ENCODE results near the gene SYNDIG1. TPM values are rescaled to one million over a fixed set of nuclear protein-coding genes. Genes with fewer than 3 reads are reported as not detected.

SYNDIG1 gene
- total RNA-seq, 1 experiment from 2014 or later, result not detected

GRCh38 chr20:24481173-24481572, 11.7 kb downstream of the SYNDIG1 start:
- Histone ChIP-seq H3K36me3 (ENCODE audit: insufficient read depth, low read length) (no peaks in the 10 kb centered on the region), H3K9ac (ENCODE audit: low read length) (no peak overlapping the region), H3K4me2 (ENCODE audit: low read depth, low read length, poor library complexity, severe bottlenecking) (no peak overlapping the region), H3K27ac (ENCODE audit: low read length) (no peak overlapping the region), H3K9me3 (ENCODE audit: low read length) (no peaks in the 10 kb centered on the region), H4K20me1 (ENCODE audit: insufficient read depth, low read depth, low read length) (no peaks in the 10 kb centered on the region), H3K4me3 (ENCODE audit: low read length) (no peak overlapping the region), H3K79me2 (ENCODE audit: low read length) (no peaks in the 10 kb centered on the region), H3K9me2 (replicated peaks; ENCODE audit: insufficient read depth, low read length) (no peaks in the 10 kb centered on the region), H3K4me1 (ENCODE audit: low read length) (no peaks in the 10 kb centered on the region), H3K27me3 (ENCODE audit: low read length) (no peaks in the 10 kb centered on the region), H2AFZ (ENCODE audit: low read length) (no peak overlapping the region)
- DNase-seq, result no peak

- Histone ChIP-seq H3K27ac (ENCODE audit: low read length) (no peak overlapping the region), H3K9me3 (ENCODE audit: low read length) (no peaks in the 10 kb centered on the region), H3K36me3 (ENCODE audit: insufficient read depth, low read length) (no peaks in the 10 kb centered on the region), H3K27me3 (ENCODE audit: low read length) (no peaks in the 10 kb centered on the region), H3K4me3 (ENCODE audit: low read length) (no peak overlapping the region), H3K4me1 (ENCODE audit: low read length) (no peaks in the 10 kb centered on the region), H3K9me2 (replicated peaks; ENCODE audit: insufficient read depth, low read length) (no peaks in the 10 kb centered on the region), H3K9ac (ENCODE audit: low read length) (no peak overlapping the region), H4K20me1 (ENCODE audit: insufficient read depth, low read depth, low read length) (no peaks in the 10 kb centered on the region), H3K4me2 (ENCODE audit: low read depth, low read length, poor library complexity, severe bottlenecking) (no peak overlapping the region), H3K79me2 (ENCODE audit: low read length) (no peaks in the 10 kb centered on the region), H2AFZ (ENCODE audit: low read length) (no peak overlapping the region)
- DNase-seq, result no peak
These were observed 14.1 kb downstream of the SYNDIG1 start for GRCh38 chr20:24483435-24484080.

- H3K79me2 ChIP-seq (ENCODE audit: low read length), result no peaks in the 10 kb centered on the region
- no peaks in the 10 kb centered on the region for H3K9me3 ChIP-seq (ENCODE audit: low read length)
- H2AFZ ChIP-seq (ENCODE audit: low read length), result no peak overlapping the region
- H4K20me1 ChIP-seq (ENCODE audit: insufficient read depth, low read depth, low read length), result no peaks in the 10 kb centered on the region
- H3K9ac ChIP-seq (ENCODE audit: low read length), result no peak overlapping the region
- H3K4me3 ChIP-seq (ENCODE audit: low read length), result no peak overlapping the region
- H3K27ac ChIP-seq (ENCODE audit: low read length), result no peak overlapping the region
- DNase-seq, result no peak
- H3K27me3 ChIP-seq (ENCODE audit: low read length), result no peaks in the 10 kb centered on the region
- H3K9me2 ChIP-seq (replicated peaks; ENCODE audit: insufficient read depth, low read length), result no peaks in the 10 kb centered on the region
- H3K4me1 ChIP-seq (ENCODE audit: low read length), result no peaks in the 10 kb centered on the region
- no peak overlapping the region for H3K4me2 ChIP-seq (ENCODE audit: low read depth, low read length, poor library complexity, severe bottlenecking)
- H3K36me3 ChIP-seq (ENCODE audit: insufficient read depth, low read length), result no peaks in the 10 kb centered on the region
These were observed 14.6 kb downstream of the SYNDIG1 start for GRCh38 chr20:24484081-24484450.

- H2AFZ ChIP-seq (ENCODE audit: low read length), result no peak overlapping the region
- no peaks in the 10 kb centered on the region for H3K9me3 ChIP-seq (ENCODE audit: low read length)
- H3K4me3 ChIP-seq (ENCODE audit: low read length), result no peak overlapping the region
- no peaks in the 10 kb centered on the region for H3K79me2 ChIP-seq (ENCODE audit: low read length)
- no peak overlapping the region for H3K4me2 ChIP-seq (ENCODE audit: low read depth, low read length, poor library complexity, severe bottlenecking)
- H3K9me2 ChIP-seq (replicated peaks; ENCODE audit: insufficient read depth, low read length), result no peaks in the 10 kb centered on the region
- H3K9ac ChIP-seq (ENCODE audit: low read length), result no peak overlapping the region
- no peaks in the 10 kb centered on the region for H4K20me1 ChIP-seq (ENCODE audit: insufficient read depth, low read depth, low read length)
- DNase-seq, result no peak
- H3K27ac ChIP-seq (ENCODE audit: low read length), result no peak overlapping the region
- H3K36me3 ChIP-seq (ENCODE audit: insufficient read depth, low read length), result no peaks in the 10 kb centered on the region
- no peaks in the 10 kb centered on the region for H3K27me3 ChIP-seq (ENCODE audit: low read length)
- no peaks in the 10 kb centered on the region for H3K4me1 ChIP-seq (ENCODE audit: low read length)
These were observed 16.6 kb downstream of the SYNDIG1 start for GRCh38 chr20:24485981-24486380.

- Histone ChIP-seq H3K9me2 (replicated peaks; ENCODE audit: insufficient read depth, low read length) (no peaks in the 10 kb centered on the region), H3K27ac (ENCODE audit: low read length) (no peak overlapping the region), H3K79me2 (ENCODE audit: low read length) (no peaks in the 10 kb centered on the region), H3K27me3 (ENCODE audit: low read length) (no peaks in the 10 kb centered on the region), H4K20me1 (ENCODE audit: insufficient read depth, low read depth, low read length) (no peaks in the 10 kb centered on the region), H3K9ac (ENCODE audit: low read length) (no peak overlapping the region), H3K36me3 (ENCODE audit: insufficient read depth, low read length) (no peaks in the 10 kb centered on the region), H3K4me2 (ENCODE audit: low read depth, low read length, poor library complexity, severe bottlenecking) (no peak overlapping the region), H3K4me3 (ENCODE audit: low read length) (no peak overlapping the region), H2AFZ (ENCODE audit: low read length) (no peak overlapping the region), H3K4me1 (ENCODE audit: low read length) (no peaks in the 10 kb centered on the region), H3K9me3 (ENCODE audit: low read length) (no peaks in the 10 kb centered on the region)
- DNase-seq, result no peak
These were observed 17.8 kb downstream of the SYNDIG1 start for GRCh38 chr20:24487240-24487639.

GRCh38 chr20:24487648-24488047, 18.2 kb downstream of the SYNDIG1 start:
- Histone ChIP-seq H3K9me2 (replicated peaks; ENCODE audit: insufficient read depth, low read length) (no peaks in the 10 kb centered on the region), H3K4me2 (ENCODE audit: low read depth, low read length, poor library complexity, severe bottlenecking) (no peak overlapping the region), H3K4me3 (ENCODE audit: low read length) (no peak overlapping the region), H3K9me3 (ENCODE audit: low read length) (no peaks in the 10 kb centered on the region), H3K79me2 (ENCODE audit: low read length) (no peaks in the 10 kb centered on the region), H3K27me3 (ENCODE audit: low read length) (no peaks in the 10 kb centered on the region), H3K36me3 (ENCODE audit: insufficient read depth, low read length) (no peaks in the 10 kb centered on the region), H2AFZ (ENCODE audit: low read length) (no peak overlapping the region), H3K27ac (ENCODE audit: low read length) (no peak overlapping the region), H3K9ac (ENCODE audit: low read length) (no peak overlapping the region), H3K4me1 (ENCODE audit: low read length) (no peaks in the 10 kb centered on the region), H4K20me1 (ENCODE audit: insufficient read depth, low read depth, low read length) (no peaks in the 10 kb centered on the region)
- no peak for DNase-seq

- H3K27me3 ChIP-seq (ENCODE audit: low read length), result no peaks in the 10 kb centered on the region
- no peak overlapping the region for H3K4me2 ChIP-seq (ENCODE audit: low read depth, low read length, poor library complexity, severe bottlenecking)
- H3K4me1 ChIP-seq (ENCODE audit: low read length), result no peaks in the 10 kb centered on the region
- no peak overlapping the region for H3K4me3 ChIP-seq (ENCODE audit: low read length)
- H3K36me3 ChIP-seq (ENCODE audit: insufficient read depth, low read length), result no peaks in the 10 kb centered on the region
- no peaks in the 10 kb centered on the region for H4K20me1 ChIP-seq (ENCODE audit: insufficient read depth, low read depth, low read length)
- H2AFZ ChIP-seq (ENCODE audit: low read length), result no peak overlapping the region
- no peaks in the 10 kb centered on the region for H3K9me3 ChIP-seq (ENCODE audit: low read length)
- no peak for DNase-seq
- H3K9ac ChIP-seq (ENCODE audit: low read length), result no peak overlapping the region
- no peaks in the 10 kb centered on the region for H3K9me2 ChIP-seq (replicated peaks; ENCODE audit: insufficient read depth, low read length)
- no peaks in the 10 kb centered on the region for H3K79me2 ChIP-seq (ENCODE audit: low read length)
- no peak overlapping the region for H3K27ac ChIP-seq (ENCODE audit: low read length)
These were observed 18.8 kb downstream of the SYNDIG1 start for GRCh38 chr20:24488064-24488799.

GRCh38 chr20:24488800-24489175, 19.4 kb downstream of the SYNDIG1 start:
- Histone ChIP-seq H3K4me1 (ENCODE audit: low read length) (no peaks in the 10 kb centered on the region), H3K27ac (ENCODE audit: low read length) (no peak overlapping the region), H4K20me1 (ENCODE audit: insufficient read depth, low read depth, low read length) (no peaks in the 10 kb centered on the region), H3K36me3 (ENCODE audit: insufficient read depth, low read length) (no peaks in the 10 kb centered on the region), H2AFZ (ENCODE audit: low read length) (no peak overlapping the region), H3K4me2 (ENCODE audit: low read depth, low read length, poor library complexity, severe bottlenecking) (no peak overlapping the region), H3K9me2 (replicated peaks; ENCODE audit: insufficient read depth, low read length) (no peaks in the 10 kb centered on the region), H3K79me2 (ENCODE audit: low read length) (no peaks in the 10 kb centered on the region), H3K4me3 (ENCODE audit: low read length) (no peak overlapping the region), H3K9me3 (ENCODE audit: low read length) (no peaks in the 10 kb centered on the region), H3K27me3 (ENCODE audit: low read length) (no peaks in the 10 kb centered on the region), H3K9ac (ENCODE audit: low read length) (no peak overlapping the region)
- no peak for DNase-seq
